Measurements from ENCODE around the gene CHD5.
"Not testable (repeated sequence)": the region's sequence is repeated elsewhere in the genome, so short reads cannot be mapped to it uniquely, and the experiment has no call there.

Gene CHD5

GRCh38 chr1:6180268-6180706 is at the start of gene CHD5:
CHD5 (minus strand) TSS chr1:6180321; CDS start chr1:6180023, 298 bp downstream.
- Mint-ChIP-seq H3K36me3 (peaks cover 8 to 14% of the 10 kb centered on the region in 2 donors), H3K4me3 (peak within 1 kb of the TSS; percentile 71 to 76)

GRCh38 chr1:6225651-6226050 is 45.5 kb upstream of the CHD5 start:
- no peak for DNase-seq
- Mint-ChIP-seq H3K4me3 (no peak overlapping the region), H3K27ac (no peak overlapping the region), H3K4me1 (no peaks in the 10 kb centered on the region), H3K27me3 (no peaks in the 10 kb centered on the region), H3K36me3 (peaks cover 50 to 62% of the 10 kb centered on the region in 2 donors), H3K9me3 (no peaks in the 10 kb centered on the region)
- ATAC-seq (replicated peaks) = no peak

More at GRCh38 chr1:6180268-6180706, at the start of gene CHD5:
- peak within 1 kb of the TSS; percentile 80 for H3K27ac Mint-ChIP-seq
- DNase-seq (no peak), ATAC-seq (replicated peaks) (peak in 1 of 2 donors; percentile 11)
- peaks cover 35 to 43% of the 10 kb centered on the region in 2 donors for H3K27me3 Mint-ChIP-seq
- H3K4me1 Mint-ChIP-seq = peaks cover 22 to 32% of the 10 kb centered on the region in 2 donors
- H3K9me3 Mint-ChIP-seq = no peaks in the 10 kb centered on the region

DNA sequence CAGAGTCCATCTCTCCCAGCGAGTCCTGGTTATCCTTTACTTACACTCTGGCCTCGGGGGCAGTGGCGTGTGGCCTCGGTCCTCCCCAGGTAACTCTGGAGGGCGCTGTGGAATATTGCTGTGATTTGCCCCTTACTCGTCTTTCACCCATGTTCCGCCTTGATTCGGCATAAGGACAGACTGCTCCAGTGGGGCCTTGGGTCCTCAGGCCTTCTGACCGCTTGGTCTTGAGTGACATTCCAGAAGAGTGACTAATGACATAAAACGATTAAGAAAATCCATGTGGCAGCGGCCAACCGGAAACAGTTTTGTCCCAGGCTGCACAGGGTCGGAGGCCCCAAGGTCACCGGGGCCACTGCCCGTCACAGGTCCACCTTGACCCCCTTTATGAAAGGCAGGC is 44.6 kb upstream of the CHD5 start:
- Mint-ChIP-seq H3K27ac (no peak overlapping the region), H3K27me3 (no peaks in the 10 kb centered on the region), H3K9me3 (no peaks in the 10 kb centered on the region), H3K4me1 (no peaks in the 10 kb centered on the region), H3K36me3 (peaks cover 49 to 66% of the 10 kb centered on the region in 2 donors), H3K4me3 (no peak overlapping the region)
- DNase-seq (no peak), ATAC-seq (replicated peaks) (no peak)

- ATAC-seq (replicated peaks) (no peak), DNase-seq (no peak)
- H3K27me3 Mint-ChIP-seq = no peaks in the 10 kb centered on the region
- H3K9me3 Mint-ChIP-seq = no peaks in the 10 kb centered on the region
- H3K4me3 Mint-ChIP-seq = no peak overlapping the region
- H3K4me1 Mint-ChIP-seq = peaks cover 3 to 7% of the 10 kb centered on the region in 2 donors
- H3K27ac Mint-ChIP-seq = no peak overlapping the region
- peaks cover 48 to 64% of the 10 kb centered on the region in 2 donors for H3K36me3 Mint-ChIP-seq
Observed at GRCh38 chr1:6223617-6224016, 43.5 kb upstream of the CHD5 start.

GRCh38 chr1:6222636-6223035 is 42.5 kb upstream of the CHD5 start:
- Mint-ChIP-seq H3K27me3 (peaks cover 2 to 3% of the 10 kb centered on the region in 2 donors), H3K27ac (no peak overlapping the region), H3K9me3 (no peaks in the 10 kb centered on the region), H3K4me3 (no peak overlapping the region), H3K36me3 (peaks cover 48 to 69% of the 10 kb centered on the region in 2 donors), H3K4me1 (peaks cover 10% of the 10 kb centered on the region in 2 donors)
- ATAC-seq (replicated peaks) (no peak), DNase-seq (no peak)

DNA sequence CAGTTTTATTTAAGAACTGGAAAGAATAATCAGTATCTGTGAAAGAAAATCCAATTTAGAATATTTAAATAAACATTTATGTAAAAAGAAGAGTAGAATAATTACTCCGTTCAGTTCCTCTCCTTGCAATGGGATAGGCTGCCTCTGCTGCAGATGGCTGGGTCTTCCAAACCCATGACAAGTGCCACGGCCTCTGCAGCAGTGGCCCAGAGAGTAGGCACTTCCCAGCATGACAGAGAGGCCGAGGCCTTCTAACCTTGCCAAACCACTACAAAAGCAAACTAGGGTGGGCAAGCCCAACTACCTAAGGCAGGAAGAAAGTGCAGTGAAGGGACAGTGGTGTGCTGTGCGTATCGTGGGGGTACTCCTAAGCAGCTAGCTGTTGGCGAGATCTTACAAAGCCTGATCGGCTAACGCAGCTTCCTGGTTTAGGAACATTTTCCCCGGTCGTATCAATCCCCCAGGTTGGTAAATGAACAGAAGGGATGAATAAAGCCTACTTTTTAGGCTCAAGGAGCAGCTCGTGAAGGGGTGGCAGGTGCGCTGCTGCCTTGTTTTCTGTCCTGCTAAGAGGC is 41.2 kb upstream of the CHD5 start:
- Mint-ChIP-seq H3K9me3 (no peaks in the 10 kb centered on the region), H3K4me3 (no peak overlapping the region), H3K27me3 (peaks cover 11 to 12% of the 10 kb centered on the region in 2 donors), H3K4me1 (peaks cover 10 to 13% of the 10 kb centered on the region in 2 donors), H3K36me3 (peaks cover 42 to 60% of the 10 kb centered on the region in 2 donors), H3K27ac (no peak overlapping the region)
- DNase-seq (no peak), ATAC-seq (replicated peaks) (no peak)

DNA sequence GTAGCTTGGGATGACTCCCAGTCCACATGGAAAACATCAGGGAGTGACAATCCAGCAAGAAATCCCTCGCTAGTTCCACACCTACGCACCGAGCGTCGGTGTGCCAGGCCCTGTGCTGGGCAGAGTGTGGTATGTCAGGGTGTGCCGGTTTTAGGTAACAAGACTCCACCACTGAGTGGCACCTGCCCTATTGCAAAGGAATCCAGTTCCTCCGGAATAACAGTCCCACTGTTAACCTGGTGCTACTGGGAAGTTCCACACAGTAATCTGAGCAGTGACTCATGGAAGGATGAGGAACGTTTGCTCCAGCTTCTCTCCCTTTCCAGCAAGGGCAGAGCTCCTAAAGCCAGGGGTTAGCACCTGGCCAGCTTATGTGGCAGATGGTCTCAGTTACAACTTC is 40.1 kb upstream of the CHD5 start:
- Mint-ChIP-seq H3K27ac (no peak overlapping the region), H3K9me3 (no peaks in the 10 kb centered on the region), H3K36me3 (peaks cover 34 to 50% of the 10 kb centered on the region in 2 donors), H3K27me3 (peaks cover 20 to 22% of the 10 kb centered on the region in 2 donors), H3K4me3 (no peak overlapping the region), H3K4me1 (peaks cover 10 to 13% of the 10 kb centered on the region in 2 donors)
- ATAC-seq (replicated peaks) (no peak), DNase-seq (no peak)

DNA sequence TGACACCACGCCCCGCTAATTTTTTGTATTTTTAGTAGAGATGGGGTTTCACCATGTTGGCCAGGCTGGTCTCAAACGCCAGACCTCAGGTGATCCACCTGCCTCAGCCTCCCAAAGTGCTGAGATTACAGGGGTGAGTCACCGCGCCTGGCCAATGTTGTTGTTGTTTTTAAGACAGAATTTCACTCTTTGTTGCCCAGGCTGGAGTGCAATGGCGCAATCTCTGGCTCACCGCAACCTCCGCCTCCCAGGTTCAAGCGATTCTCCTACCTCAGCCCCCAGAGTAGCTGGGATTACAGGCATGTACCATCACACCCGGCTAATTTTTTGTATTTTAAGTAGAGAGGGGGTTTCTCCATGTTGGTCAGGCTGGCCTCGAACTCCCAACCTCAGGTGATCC is 39.5 kb upstream of the CHD5 start:
- peaks cover 10 to 13% of the 10 kb centered on the region in 2 donors for H3K4me1 Mint-ChIP-seq

GRCh38 chr1:6218375-6219164 is 38.4 kb upstream of the CHD5 start:
- Mint-ChIP-seq H3K4me1 (peaks cover 10 to 13% of the 10 kb centered on the region in 2 donors), H3K27me3 (peaks cover 25 to 38% of the 10 kb centered on the region in 2 donors), H3K4me3 (no peak overlapping the region), H3K36me3 (peaks cover 24 to 37% of the 10 kb centered on the region in 2 donors), H3K27ac (no peak overlapping the region), H3K9me3 (no peaks in the 10 kb centered on the region)
- DNase-seq = no peak
- ATAC-seq (replicated peaks) = peak in 1 of 2 donors; percentile 42

More for the DNA sequence above, 39.5 kb upstream of the CHD5 start:
- H3K27ac Mint-ChIP-seq = peak overlapping the region; percentile 62
- peaks cover 25 to 28% of the 10 kb centered on the region in 2 donors for H3K27me3 Mint-ChIP-seq
- not testable (repeated sequence) for ATAC-seq (replicated peaks); DNase-seq; H3K4me3 Mint-ChIP-seq; H3K9me3 Mint-ChIP-seq
- peaks cover 30 to 48% of the 10 kb centered on the region in 2 donors for H3K36me3 Mint-ChIP-seq

DNA sequence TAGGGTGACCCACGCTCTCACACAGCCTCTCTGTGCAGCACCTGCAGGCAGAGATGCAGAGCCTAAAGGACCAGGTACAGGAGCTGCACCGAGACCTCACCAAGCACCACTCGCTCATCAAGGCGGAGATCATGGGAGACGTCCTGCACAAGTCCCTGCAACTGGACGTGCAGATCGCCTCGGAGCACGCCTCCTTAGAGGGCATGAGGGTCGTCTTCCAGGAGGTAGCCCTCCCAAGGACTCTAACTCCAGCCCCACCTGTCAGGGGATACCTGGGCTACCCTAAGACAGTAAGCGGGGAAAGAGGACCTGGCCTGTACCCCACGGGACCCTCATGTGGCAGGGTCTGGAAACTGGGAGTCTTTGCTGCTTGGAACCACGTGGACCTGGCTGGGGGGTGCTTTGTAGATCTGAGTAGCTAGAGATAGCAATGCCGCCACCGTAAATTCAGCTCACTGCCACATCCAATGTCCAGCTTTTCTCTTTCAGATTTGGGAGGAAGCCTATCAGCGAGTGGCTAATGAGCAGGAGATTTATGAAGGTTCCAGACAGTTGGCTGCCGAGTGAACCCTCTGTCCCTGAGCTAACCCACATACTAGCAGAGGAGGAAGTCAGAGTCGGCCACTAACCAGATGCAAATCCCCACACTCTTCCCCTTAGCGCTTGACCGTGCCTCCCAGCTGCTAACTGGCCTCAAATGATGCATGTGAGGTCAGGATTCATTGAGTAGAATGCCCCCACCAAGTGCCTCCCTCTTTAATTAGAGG is 32.3 kb upstream of the CHD5 start:
- ATAC-seq (replicated peaks) (peak; percentile 31 to 37), DNase-seq (no peak)
- no peak overlapping the region for H3K4me3 Mint-ChIP-seq
- H3K27ac Mint-ChIP-seq = no peak overlapping the region
- no peaks in the 10 kb centered on the region for H3K9me3 Mint-ChIP-seq
- H3K36me3 Mint-ChIP-seq = peaks cover 4 to 8% of the 10 kb centered on the region in 2 donors
- H3K4me1 Mint-ChIP-seq = peaks cover 17 to 37% of the 10 kb centered on the region in 2 donors
- H3K27me3 Mint-ChIP-seq = peaks cover 40 to 87% of the 10 kb centered on the region in 2 donors

DNA sequence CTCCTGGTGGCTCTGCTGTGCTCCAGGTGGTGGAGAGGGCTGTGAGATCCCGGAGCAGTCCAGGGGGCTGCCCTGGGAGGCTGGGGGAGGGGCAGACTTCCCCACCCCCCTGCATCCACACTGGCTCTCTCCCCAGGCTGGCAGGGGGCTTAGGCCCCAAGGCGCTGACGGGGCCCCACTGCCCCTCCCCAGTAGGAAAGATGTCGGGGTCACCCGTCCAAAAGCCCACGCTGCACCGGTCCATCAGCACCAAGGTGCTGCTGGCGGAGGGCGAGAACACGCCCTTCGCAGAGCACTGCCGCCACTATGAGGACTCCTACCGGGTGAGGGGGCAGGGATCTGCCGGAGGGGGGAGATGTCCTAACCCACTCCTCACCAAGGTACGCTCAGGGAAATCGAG is 31.6 kb upstream of the CHD5 start:
- DNase-seq = no peak
- H3K36me3 Mint-ChIP-seq = peaks cover 4 to 8% of the 10 kb centered on the region in 2 donors
- no peak for ATAC-seq (replicated peaks)
- peaks cover 19 to 41% of the 10 kb centered on the region in 2 donors for H3K4me1 Mint-ChIP-seq
- no peak overlapping the region for H3K4me3 Mint-ChIP-seq
- peaks cover 38 to 87% of the 10 kb centered on the region in 2 donors for H3K27me3 Mint-ChIP-seq
- H3K9me3 Mint-ChIP-seq = no peaks in the 10 kb centered on the region
- no peak overlapping the region for H3K27ac Mint-ChIP-seq

- no peak overlapping the region for H3K27ac Mint-ChIP-seq
- ATAC-seq (replicated peaks) (no peak), DNase-seq (no peak)
- peaks cover 4 to 8% of the 10 kb centered on the region in 2 donors for H3K36me3 Mint-ChIP-seq
- H3K4me1 Mint-ChIP-seq = peaks cover 19 to 44% of the 10 kb centered on the region in 2 donors
- H3K9me3 Mint-ChIP-seq = no peaks in the 10 kb centered on the region
- H3K27me3 Mint-ChIP-seq = peaks cover 37 to 82% of the 10 kb centered on the region in 2 donors
- no peak overlapping the region for H3K4me3 Mint-ChIP-seq
Observed at GRCh38 chr1:6210591-6211355, 30.7 kb upstream of the CHD5 start.

- Mint-ChIP-seq H3K4me3 (peak overlapping the region; percentile 46 to 76), H3K27me3 (peaks cover 30 to 74% of the 10 kb centered on the region in 2 donors), H3K27ac (no peak overlapping the region), H3K4me1 (peaks cover 19 to 44% of the 10 kb centered on the region in 2 donors), H3K36me3 (peaks cover 4 to 7% of the 10 kb centered on the region in 2 donors), H3K9me3 (no peaks in the 10 kb centered on the region)
- DNase-seq (peak; percentile 27), ATAC-seq (replicated peaks) (peak; percentile 31 to 38)
Observed at GRCh38 chr1:6209661-6210580, 29.8 kb upstream of the CHD5 start.

Data from stimulated activated naive B cell treated with anti-CD40 and anti-IgM and Interleukin-4, amounts not matched to agents 10 μg/mL and 1 μg/mL and 100 μg/mL, for 72 hours (primary cell).